Measurements from ENCODE around the gene TNPO2.

- TF ChIP-seq, protein P1, sequence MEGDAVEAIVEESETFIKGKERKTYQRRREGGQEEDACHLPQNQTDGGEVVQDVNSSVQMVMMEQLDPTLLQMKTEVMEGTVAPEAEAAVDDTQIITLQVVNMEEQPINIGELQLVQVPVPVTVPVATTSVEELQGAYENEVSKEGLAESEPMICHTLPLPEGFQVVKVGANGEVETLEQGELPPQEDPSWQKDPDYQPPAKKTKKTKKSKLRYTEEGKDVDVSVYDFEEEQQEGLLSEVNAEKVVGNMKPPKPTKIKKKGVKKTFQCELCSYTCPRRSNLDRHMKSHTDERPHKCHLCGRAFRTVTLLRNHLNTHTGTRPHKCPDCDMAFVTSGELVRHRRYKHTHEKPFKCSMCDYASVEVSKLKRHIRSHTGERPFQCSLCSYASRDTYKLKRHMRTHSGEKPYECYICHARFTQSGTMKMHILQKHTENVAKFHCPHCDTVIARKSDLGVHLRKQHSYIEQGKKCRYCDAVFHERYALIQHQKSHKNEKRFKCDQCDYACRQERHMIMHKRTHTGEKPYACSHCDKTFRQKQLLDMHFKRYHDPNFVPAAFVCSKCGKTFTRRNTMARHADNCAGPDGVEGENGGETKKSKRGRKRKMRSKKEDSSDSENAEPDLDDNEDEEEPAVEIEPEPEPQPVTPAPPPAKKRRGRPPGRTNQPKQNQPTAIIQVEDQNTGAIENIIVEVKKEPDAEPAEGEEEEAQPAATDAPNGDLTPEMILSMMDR (IDR thresholded peaks at IDR 0.05) = no peak
- TF ChIP-seq POLR2A (IDR thresholded peaks at IDR 0.05) = no peak
Observed at GRCh38 chr19:12759686-12760085, 36.0 kb upstream of the TNPO2 start.

Data from adrenal gland (tissue), 5 donors.